DMS79 treated with DMSO at 0.1 percent for 48 hours (cell line): Measurements from ENCODE around the gene WSCD1.

Experiments used
- DNase-seq: peaks from one replicate; lab custom pipeline; 2025; lab: John Stamatoyannopoulos, UW

WSCD1 gene

DNA sequence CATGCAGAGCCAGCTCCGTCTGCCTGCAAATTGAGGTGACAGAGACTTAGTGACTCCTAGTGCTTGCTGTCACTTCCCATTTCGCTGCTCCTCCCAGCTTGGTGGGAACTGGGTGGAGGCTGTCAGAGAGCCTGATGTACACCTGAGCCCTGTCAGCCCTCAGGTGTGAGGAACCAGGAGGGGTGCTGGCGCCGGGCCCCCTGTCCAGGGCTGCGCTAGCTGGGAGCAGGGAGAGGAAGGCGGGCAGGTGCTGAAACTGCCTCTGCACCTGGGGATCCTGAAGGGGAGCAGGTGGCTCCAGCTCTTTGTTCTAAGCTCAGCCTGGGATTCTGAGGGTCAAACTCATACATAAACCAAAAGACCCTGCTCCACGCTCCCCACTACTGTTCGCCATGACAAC lies 10.8 kb upstream of the WSCD1 start:
- no peak for DNase-seq

DNA sequence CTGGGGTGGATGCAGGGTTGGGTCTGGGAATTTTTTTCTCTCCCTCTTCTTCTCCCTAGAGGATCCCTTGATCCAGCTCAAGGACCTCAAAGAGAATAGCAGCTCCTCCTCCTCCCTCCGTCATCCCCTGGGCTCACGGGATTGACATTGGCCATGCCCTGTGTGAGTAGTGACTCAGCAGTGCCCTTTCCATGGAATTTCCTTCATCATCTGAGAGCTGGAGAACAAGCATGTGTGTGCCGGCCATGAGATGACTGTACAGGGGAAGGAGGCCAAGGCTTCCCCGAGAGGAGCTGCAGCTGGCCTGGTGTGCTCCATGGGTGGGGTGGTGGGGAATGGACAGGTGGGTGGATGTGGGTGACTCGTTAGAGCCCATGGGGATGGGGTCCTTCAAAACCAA lies 8.9 kb upstream of the WSCD1 start:
- no peak for DNase-seq

DNA sequence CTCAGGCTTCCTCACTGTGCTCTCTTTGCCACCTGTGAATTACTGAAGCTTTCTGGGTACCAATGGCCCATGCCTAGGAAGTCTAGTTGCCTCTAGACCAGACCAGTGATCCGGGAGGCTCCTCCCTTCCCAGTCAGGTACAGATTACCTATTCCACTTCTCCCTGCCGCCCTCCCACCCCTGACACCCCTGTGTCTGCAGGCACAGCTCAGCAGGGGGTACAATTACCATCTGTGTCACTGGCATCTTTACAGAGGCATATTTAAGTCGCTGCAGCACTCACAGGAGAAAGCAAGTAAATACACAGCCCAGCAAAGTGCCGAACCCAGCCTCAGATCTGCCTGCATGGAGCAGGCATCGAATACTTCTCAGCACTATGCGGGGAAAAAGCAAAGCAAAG lies 5.3 kb upstream of the WSCD1 start:
- no peak for DNase-seq

DNA sequence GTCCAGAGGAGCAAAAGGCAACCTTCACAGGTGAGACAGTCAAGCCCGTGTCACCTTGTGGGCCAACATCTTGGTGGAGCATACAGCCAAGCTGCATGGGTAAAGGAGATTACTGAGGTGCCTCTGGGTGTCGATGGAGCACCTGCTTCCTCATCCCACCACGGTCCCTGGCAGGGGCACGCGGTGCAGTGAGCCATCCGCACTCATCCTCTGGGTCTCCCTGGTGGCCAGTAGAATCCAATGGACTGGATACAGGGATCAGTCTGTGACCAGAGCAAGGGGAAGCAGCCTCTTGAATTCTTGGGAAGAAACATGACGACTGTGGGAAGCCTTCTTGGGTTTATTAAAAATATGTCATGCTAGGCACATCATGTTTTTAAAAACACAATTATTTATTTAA lies 4.8 kb upstream of the WSCD1 start:
- no peak for DNase-seq

DNA sequence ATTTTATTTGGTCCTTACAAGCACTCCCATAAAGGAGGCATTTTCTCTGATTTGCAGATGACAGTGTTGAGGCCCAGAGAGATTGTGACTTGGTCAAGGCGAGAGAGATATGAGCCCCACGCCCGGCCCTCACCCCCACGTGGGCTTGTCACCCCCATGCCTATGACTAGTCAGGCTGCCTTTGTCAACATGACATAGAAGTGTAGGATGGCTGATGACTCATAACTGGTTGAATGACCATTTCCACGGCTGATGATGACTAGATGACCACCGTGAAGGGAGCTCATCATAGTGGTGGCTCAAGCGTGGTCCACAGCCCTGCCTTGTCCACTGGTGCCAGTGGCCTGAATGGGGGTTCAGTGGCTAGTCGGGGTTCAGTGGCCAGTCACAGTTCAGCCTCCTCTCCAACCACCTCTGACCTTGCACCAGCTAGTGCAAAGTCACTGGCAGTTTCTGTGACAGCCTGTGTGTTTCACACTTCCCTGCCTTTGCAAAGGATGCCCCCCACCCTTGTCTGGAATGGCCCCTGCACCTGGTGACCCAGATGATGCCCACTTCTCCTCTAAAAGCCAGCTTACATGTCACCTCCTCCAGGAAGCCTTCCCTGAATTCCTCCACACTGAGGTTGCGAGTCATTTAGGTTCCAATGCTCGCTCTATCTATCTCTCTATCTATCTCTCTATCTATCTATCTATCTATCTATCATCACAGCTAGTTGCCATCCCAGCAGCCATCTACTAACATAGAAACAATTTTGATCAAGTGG lies 3.8 kb upstream of the WSCD1 start:
- no peak for DNase-seq

DNA sequence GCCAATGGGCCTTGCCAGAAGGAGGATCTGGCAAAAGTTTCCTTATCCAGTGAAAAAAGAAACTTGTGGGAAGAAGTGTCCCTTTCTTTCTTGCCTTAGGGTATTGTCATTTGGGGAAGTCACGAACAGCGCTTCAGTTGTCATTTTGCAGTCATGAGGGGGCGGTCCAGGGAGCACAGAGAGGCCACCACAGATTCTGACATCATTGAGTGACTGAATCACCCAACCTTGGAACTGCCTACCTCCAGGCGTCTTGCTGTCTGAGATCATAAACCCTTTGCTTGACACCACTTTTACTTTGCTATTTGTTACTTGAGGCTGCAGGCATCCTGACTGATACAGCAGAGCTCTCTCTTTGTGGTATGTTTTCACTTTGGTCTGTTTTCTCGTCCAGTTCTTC lies 3.1 kb upstream of the WSCD1 start:
- no peak for DNase-seq

DNA sequence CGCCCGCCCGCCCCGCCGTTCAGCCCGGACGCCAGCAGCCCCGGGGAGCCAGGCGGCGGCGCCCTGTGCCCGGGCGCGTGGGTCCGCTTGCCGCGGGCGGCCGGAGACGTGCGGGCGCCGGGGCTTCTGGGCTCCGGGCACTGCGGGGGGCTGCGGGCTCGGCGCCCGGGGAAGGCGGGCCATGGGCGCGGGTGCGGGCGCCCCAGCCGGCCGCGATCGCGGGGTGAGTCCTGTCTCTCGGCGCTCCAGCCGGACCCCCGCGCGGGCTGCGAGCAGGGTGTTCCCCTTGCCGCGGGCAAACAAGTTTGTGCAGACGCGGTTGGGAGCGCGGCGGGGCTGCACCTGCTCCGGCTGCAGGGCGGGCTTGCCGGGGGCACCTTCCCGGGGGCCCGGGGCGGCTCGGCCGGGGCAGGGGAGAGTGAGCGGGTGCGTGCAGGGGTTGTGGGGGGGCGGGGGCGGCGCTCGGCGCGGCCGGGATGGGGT lies 292 bp downstream of the WSCD1 start:
- no peak for DNase-seq

DNA sequence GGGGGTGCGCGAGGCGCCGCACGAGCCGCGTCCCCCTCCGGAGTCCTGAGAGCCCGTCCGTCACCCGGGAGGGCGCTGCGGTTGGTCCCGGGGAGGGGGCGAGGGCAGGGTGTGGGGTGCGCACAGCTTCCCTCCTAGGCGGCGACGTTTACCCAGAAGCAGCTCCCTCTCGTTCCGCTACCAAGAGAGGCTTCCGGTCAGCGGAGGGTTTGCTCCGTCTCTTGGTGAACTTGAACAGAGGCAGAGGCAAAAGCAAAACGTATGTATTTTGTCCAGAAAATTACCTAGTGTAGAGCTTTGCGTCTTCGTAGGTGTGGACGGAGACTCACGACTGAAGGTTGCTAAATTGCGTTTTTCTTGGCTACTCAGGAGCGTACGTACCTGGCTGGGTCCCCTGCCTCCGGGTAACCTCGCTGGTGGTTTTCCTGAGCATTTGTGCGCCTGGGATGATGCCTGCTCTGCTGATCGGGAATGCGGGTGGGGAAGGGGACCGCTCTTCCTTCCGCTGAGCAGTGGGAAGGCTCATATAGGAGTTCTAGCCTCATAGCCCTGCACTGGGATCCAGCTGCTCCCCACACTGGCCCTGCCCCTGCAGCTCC lies 833 bp downstream of the WSCD1 start:
- peak; percentile 17 for DNase-seq

DNA sequence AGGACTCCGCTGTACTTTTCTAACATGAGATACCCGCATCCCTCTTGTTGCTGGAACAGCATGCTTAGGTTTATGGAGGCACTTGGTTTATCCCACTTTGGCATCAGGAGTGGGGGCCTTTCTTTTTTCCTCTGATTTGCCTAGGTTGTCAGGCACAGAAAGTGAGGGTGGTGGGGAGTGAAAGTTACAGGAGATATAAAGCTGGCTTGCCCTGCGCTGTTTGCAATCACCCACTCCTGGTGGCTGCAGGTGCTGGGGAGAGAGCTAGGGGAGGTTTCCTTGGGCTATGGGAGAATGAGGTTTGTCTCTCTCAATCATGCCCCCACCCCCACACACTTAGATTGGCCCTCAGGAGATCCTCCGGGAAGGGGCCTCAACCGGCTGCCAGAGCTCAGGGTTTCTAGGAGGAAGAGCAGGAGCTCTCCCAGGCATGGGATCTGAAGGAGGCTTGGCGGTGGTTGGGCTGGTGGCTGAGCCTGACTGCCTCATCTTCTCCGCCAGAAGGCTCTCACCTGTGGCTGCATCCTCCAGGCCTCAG lies 1.4 kb downstream of the WSCD1 start:
- no peak for DNase-seq

DNA sequence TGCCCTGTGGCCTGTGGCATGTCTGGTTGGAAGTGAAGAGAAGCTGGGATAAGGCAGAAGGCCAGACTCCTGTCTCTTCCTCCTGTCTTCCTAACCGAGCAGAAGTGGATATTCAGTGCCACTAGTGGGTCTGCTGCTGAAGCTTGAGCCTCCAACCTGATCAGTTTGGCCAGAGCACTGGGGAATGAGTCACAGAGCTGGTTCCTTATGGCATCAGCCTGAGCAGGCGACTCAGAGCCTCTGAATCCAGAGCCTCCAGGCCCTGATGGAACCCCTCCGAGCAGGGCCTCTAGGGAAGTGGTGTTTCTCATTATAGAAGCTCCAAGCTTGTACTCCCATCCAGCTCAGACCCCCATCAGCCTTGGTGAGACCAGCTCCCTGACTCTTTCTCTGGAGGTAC lies 2.0 kb downstream of the WSCD1 start:
- no peak for DNase-seq

DNA sequence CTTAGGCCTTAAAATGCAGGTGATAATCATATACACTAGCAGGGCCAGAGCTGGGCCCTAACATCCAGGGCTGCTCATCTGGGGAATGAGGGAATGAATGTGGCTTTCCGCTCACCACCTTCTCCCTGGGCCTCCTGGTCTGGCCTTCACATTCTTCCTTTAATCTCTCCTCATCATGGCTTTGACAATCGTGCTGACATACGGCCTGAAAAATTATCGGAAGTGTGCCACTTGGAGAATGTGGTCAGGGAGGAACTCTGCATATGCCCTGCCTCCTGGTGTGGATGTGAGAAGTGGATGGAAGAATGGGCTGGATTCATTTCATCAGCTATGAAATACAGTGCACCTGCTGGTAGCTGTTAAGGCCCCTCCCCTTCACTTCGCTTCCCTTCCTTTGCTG lies 2.4 kb downstream of the WSCD1 start:
- DNase-seq = no peak

DNA sequence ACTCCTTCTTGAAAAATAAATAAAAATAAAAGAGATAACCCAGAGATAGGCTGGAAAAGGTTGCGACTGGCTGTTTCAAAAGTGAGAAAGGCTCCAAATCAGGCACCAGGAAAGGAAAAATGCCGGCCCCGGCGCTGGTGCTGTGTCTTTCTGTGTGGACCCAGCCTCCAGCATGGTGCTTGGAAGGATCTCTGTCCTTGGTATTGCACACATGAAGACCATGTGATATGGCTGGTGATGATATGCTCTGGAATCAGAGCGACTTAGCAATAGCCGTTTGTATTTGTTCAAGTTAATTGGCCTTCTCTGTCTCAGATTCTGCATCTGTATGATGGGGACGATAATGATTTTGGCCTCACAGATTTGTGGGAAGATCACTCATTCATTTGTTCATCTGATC lies 3.4 kb downstream of the WSCD1 start:
- no peak for DNase-seq

DNA sequence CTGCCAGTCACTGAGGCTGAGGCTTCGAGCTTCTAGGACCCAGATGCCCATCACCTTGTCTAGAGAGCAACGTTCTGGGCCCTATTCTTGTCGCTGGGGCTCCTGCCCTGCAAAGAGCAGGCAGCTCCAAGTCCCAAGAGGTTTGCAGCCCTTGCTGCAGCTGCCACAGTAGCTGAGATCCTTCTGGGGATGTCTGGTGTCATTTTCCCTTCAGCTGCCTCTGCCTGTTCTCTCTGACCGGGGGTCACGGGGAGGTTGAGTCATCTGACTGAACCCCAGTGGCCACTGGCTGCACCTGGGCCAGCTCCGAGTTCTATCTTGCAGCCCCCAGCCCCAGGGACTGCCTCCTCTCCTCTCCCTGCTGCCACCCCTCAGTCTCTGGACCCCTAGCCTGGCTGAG lies 4.9 kb downstream of the WSCD1 start:
- DNase-seq = no peak

DNA sequence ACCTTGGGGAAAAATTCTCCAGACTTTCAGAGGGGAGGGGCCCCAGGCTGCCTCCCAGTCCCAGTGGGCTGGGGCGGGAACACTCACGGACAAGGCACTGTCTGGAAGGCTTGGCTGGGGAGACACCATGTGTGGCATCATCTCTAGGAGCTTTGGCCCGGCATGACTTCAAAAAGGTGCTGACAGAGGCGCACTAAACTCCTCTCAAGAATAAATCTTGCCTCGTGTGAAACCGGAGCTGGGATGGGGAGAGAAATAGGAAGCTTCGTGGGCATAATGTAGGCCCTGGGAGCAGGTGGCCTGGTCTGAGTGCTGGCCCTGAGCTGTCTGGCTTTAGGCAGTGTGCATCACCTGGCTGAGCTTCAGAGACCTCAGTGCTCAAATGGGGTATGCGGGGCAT lies 5.7 kb downstream of the WSCD1 start:
- DNase-seq = no peak

DNA sequence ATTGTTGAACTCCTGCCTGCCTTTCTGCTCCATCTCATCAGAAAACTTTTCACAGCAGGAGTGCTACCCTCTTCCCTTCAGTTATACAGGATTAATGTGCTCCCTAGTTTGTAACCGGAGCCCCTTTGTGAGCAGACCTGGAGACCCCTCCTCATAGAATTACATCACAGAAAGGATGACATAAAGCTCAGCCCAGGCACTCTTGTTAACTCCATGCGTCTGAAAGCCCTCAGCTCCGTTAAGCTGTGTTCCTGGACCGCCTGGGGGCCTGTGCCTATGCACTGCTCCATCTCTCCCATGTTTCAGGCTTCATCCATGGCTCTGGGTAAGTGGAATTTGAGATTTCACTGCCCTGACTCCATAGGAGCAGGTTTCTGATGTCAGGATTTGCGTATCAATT lies 7.6 kb downstream of the WSCD1 start:
- DNase-seq = no peak

DNA sequence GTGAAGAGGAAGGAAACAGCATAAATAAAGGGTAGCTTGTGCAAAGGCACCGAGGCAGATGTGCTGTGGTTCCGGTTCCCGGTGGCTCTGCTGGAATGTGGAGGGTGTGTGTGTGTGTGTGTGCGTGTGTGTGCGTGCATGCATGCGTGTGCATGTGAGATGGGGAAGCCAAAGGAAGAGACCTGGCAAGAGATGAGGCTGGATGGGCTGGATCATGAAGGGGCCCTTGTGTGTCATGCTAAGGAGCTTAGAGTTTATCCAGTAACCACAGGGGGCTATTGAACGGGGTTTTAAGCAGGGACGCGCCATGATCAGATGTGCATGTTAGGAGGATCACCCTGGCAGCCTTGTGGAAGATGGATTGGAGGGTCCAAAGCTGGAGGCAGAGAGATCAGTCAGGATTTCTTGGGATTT lies 8.3 kb downstream of the WSCD1 start:
- no peak for DNase-seq

DNA sequence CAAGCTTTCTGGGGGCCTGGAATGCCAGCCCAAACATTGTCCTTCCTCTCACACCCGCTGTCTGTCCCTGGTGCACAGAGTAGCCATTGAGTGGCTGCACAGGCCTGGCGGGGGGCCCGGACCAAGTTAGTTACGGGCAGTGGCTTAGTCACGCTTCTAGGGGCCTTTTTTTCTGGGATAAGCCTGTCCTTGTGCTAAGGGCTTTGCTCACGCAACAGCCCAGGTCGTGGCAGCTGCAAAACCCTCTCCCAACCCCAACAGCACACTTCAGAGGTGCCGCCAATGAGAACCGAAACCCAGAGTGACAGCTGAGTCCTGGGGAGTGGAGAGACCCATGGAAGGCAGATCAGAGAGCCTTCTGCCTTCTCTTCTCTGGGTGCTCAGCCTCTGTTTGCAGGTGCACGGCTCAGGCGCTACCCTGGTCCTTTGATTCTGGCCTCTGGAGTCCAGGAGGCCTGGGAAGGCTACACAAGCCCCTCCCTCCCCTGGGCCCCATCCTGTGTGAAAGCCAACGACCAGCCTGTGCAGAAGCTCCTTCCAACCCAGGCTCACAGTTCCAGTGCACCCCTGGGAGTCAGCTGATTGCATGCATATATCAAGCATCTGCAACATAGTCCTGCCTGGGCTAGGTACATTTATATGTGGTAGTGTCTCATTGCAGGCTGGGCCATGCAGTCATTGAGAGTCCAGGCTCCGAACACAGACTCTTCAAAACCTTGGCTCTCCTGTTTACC lies 9.1 kb downstream of the WSCD1 start:
- DNase-seq = no peak

DNA sequence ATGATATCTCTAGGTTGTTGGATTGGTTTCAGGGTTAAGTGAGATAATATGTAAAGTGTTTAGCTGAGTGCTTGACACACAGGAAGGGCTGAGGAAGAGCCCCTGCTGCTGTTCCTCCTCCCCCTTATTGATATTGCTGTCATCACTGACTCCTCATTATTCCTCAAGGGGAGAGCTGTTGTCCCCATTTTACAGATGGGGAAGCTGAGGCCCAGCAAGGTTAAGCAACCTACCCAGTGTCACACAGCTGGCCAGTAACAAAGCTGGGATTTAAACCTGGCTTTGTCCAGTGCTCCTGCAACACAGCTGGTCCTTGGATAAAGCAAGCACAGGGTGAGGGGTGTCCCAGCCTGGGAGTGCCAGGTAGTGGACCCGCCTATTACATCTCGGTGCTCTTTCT lies 9.8 kb downstream of the WSCD1 start:
- DNase-seq = no peak

DNA sequence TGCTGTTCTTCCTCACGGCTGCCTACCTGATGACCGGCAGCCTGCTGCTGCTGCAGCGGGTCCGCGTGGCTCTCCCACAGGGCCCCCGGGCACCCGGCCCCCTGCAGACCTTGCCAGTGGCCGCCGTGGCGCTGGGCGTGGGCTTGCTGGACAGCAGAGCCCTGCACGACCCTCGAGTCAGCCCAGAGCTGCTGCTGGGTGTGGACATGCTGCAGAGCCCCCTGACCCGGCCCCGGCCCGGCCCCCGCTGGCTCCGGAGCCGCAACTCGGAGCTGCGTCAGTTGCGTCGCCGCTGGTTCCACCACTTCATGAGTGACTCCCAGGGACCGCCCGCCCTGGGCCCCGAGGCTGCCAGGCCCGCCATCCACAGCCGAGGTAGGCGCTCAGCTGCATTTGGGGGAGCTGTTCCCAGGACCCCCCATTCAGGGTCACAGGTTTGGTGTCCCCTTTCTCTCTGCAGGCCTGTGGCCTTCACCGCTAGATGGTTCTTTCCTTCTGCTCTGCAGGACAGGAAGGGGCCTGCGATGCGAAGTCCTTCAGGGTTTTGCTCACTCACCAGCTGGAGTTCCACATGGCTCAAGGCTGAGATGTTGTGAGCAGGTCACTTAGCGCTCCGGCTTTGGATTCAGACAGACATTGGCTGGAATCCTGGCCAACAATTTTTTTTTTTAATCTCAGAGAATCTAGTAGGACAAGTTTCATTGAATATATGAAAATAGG lies 10.7 kb downstream of the WSCD1 start:
- no peak for DNase-seq

DNA sequence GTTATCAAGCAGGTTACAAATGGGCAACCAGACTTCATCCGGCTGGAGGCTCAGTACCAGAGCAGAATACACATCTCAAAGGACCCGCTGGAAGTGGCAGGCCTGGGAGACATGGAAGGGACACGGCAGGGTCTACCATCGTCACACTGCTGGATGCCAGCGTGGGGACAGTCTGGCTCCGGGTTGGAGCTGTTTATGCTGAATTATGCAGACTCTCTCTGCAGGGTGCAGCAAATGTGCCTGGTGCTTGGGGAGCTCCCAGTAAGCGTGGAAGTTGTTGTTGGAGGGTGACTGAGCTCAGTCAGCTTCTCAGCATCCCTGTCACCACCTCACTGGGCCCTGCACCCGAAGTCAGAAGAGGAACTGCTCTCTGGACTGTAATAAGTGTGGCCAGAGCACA lies 12.2 kb downstream of the WSCD1 start:
- no peak for DNase-seq

DNA sequence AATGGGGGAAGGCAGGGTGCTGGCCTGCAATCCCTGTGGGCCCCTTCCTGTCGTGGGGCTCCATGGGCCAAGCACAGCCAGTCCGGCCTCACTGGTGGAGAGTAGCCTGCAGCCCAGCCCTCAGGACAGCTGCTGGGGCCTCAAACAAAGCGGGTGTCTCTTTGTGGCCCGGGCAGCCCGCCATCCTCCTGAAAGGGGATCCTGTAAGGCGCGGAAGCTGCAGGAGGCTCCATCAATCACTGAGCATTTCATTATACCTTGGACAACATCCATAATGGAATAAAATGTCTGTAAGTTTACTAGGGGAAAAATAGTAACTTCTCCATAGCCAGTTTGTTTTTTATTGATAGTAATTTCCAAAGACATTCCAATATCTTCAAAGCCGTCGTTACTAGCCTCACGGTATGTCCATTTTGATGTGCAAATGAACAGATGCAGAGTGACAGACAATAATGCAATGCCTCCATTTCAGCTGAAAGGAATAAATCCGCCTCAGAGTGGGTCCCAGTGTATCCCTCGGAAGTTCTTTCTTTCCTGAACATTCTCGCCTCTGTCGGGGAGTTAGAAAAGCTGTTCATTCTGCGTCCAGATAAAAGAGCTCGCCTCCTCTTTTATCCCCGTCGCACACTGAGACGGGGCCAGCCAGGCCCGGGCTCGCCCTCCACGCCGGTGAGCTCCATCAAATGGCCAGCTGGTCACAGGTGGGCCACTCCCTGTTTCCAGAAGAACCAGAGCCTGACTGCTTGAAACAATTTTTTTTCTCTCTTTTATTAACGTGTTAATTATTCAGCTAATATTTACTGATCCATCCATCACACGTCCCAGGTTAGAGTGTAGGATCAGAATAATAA lies 14.4 kb downstream of the WSCD1 start:
- no peak for DNase-seq
